ENCODE results near the gene RHBDL2.
A peak's percentile ranks its signal among the peaks of the same experiment; 100 is the strongest.
"Not testable (repeated sequence)": the region's sequence is repeated elsewhere in the genome, so short reads cannot be mapped to it uniquely, and the experiment has no call there.

Gene RHBDL2

DNA sequence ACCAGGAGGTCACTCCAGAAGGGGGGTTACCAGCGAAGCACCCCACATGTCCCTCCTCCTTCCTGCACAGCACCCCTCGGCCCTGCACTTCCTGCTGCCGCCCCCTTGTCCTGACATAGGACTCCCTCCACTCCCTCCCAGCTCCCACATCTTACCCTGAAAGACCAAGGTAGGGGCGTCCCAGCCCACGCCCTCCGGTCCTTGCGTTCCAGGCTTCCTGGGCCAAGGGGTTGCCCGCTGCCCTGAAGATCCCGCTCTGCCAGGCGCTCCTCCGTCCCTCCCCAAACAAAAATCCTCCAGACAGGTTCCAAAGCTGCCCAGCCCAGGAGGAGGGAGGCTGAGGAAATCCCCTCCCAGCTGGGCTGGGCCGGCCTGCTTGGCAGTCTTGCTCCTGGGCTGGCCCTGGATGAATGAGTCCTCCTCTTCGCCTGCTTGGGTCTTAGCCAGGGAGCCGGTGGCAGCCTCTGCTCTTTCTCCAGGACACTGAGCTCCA is at the start of gene RHBDL2:
Gene RHBDL2, minus strand, starts transcription at position 304 of the 493 bp plus-strand sequence. CDS start 22,618 bp downstream, outside the sequence.
- Mint-ChIP-seq H3K27ac (no peak within 1 kb of the TSS), H3K4me1 (no peaks in the 10 kb centered on the region), H3K4me3 (no peak within 1 kb of the TSS), H3K9me3 (no peaks in the 10 kb centered on the region), H3K36me3 (no peaks in the 10 kb centered on the region), H3K27me3 (peaks cover 43% of the 10 kb centered on the region)
- ATAC-seq, result peak; percentile 8

- peak within 1 kb of the TSS; percentile 91 for H3K27ac Mint-ChIP-seq
- ATAC-seq, result peak; percentile 99
- peaks cover 23% of the 10 kb centered on the region for H3K36me3 Mint-ChIP-seq
- peak within 1 kb of the TSS; percentile 83 for H3K4me3 Mint-ChIP-seq
- H3K9me3 Mint-ChIP-seq, result no peaks in the 10 kb centered on the region
- peaks cover 30% of the 10 kb centered on the region for H3K4me1 Mint-ChIP-seq
- no peaks in the 10 kb centered on the region for H3K27me3 Mint-ChIP-seq
Observed at GRCh38 chr1:38990738-38991637, 49.4 kb upstream of the RHBDL2 start, which contains the start of gene AKIRIN1. AKIRIN1 (plus strand) TSS chr1:38991276; CDS start chr1:38991381, 105 bp downstream.

- Mint-ChIP-seq H3K4me1 (peaks cover 26% of the 10 kb centered on the region), H3K36me3 (peaks cover 19% of the 10 kb centered on the region), H3K9me3 (no peaks in the 10 kb centered on the region), H3K4me3 (peak overlapping the region; percentile 83), H3K27ac (peak overlapping the region; percentile 91), H3K27me3 (no peaks in the 10 kb centered on the region)
- ATAC-seq, result no peak
Observed at GRCh38 chr1:38990386-38990737, 48.7 kb upstream of the RHBDL2 start.

DNA sequence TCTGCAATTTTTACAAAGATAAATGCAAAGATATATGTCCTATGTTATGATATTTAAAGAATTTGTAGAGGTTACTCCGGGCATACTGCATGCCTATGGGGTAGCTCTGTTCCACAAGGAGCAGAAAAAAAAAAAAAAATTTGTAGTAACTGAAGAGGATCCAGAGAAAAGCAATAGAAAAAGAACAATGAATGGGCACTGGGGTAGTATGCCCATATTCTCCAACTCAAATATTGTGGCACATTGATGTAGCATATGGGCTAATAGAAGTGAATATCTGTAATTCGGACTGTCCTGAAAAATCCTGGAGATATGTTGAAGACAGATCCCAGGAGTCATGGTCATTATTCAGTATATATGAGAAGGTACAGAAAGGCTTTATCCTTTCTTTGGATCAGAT is 48.3 kb upstream of the RHBDL2 start:
- peaks cover 15% of the 10 kb centered on the region for H3K36me3 Mint-ChIP-seq
- peak overlapping the region; percentile 91 for H3K27ac Mint-ChIP-seq
- peak overlapping the region; percentile 26 for H3K4me3 Mint-ChIP-seq
- ATAC-seq, result no peak
- H3K9me3 Mint-ChIP-seq, result no peaks in the 10 kb centered on the region
- H3K27me3 Mint-ChIP-seq, result no peaks in the 10 kb centered on the region
- peaks cover 22% of the 10 kb centered on the region for H3K4me1 Mint-ChIP-seq

DNA sequence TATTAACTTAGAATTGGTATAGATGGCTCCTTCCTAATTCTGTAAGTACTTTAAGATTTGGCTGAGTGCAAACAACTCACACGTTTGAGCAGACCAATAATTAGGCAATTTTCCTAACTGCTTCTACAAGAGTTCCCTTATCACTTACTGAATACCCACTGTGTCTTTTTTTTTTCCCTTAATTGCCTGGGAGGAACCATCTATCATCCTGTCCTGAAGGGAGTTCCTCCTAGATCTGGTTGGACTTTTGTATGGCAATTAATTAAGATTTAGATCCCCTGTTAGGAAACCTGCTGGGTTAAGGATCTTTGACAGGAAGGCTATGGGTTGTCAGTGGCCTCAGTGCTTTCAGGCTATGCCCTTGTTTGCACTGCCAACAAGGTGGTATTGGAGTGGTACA is 37.8 kb upstream of the RHBDL2 start:
- not testable (repeated sequence) for H3K4me3 Mint-ChIP-seq, H3K27ac Mint-ChIP-seq, H3K36me3 Mint-ChIP-seq, H3K4me1 Mint-ChIP-seq, ATAC-seq, H3K9me3 Mint-ChIP-seq, H3K27me3 Mint-ChIP-seq

DNA sequence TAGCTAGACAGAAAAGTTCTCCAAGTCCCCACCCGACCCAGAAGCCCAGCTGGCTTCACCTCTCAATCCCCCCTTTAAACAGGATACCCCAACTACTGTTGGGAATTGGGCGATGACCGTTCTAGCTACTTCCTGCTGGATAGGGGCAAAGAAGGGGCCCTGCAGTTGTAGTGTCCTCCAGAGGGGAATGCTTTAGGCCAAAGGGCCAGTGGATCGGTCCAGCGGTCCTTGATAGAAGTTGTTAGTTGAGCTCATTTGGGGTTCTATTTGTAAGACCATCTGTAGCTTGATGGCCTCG is 36.6 kb upstream of the RHBDL2 start:
- H3K4me1 Mint-ChIP-seq, H3K27me3 Mint-ChIP-seq, H3K27ac Mint-ChIP-seq, H3K36me3 Mint-ChIP-seq, H3K9me3 Mint-ChIP-seq, ATAC-seq, H3K4me3 Mint-ChIP-seq: not testable (repeated sequence)

- not testable (repeated sequence) for ATAC-seq, H3K36me3 Mint-ChIP-seq, H3K27ac Mint-ChIP-seq, H3K4me1 Mint-ChIP-seq, H3K4me3 Mint-ChIP-seq, H3K27me3 Mint-ChIP-seq, H3K9me3 Mint-ChIP-seq
Observed at GRCh38 chr1:38977399-38978244, 36.0 kb upstream of the RHBDL2 start.

- no peaks in the 10 kb centered on the region for H3K4me1 Mint-ChIP-seq
- H3K27me3 Mint-ChIP-seq, result no peaks in the 10 kb centered on the region
- H3K27ac Mint-ChIP-seq, result no peak overlapping the region
- H3K36me3 Mint-ChIP-seq, result no peaks in the 10 kb centered on the region
- H3K9me3 Mint-ChIP-seq, result peaks cover 4% of the 10 kb centered on the region
- ATAC-seq, result no peak
- H3K4me3 Mint-ChIP-seq, result no peak overlapping the region
Observed at GRCh38 chr1:38973659-38974437, 32.2 kb upstream of the RHBDL2 start.

- not testable (repeated sequence) for H3K36me3 Mint-ChIP-seq, H3K4me1 Mint-ChIP-seq, ATAC-seq, H3K27ac Mint-ChIP-seq, H3K27me3 Mint-ChIP-seq, H3K4me3 Mint-ChIP-seq, H3K9me3 Mint-ChIP-seq
Observed at GRCh38 chr1:38973145-38973544, 31.5 kb upstream of the RHBDL2 start.

- Mint-ChIP-seq H3K27me3 (no peaks in the 10 kb centered on the region), H3K4me1 (no peaks in the 10 kb centered on the region), H3K36me3 (no peaks in the 10 kb centered on the region), H3K4me3 (no peak overlapping the region), H3K9me3 (no peaks in the 10 kb centered on the region), H3K27ac (no peak overlapping the region)
- no peak for ATAC-seq
Observed at GRCh38 chr1:38964140-38964548, 22.5 kb upstream of the RHBDL2 start.

- no peaks in the 10 kb centered on the region for H3K9me3 Mint-ChIP-seq
- no peak overlapping the region for H3K27ac Mint-ChIP-seq
- ATAC-seq, result no peak
- H3K36me3 Mint-ChIP-seq, result no peaks in the 10 kb centered on the region
- no peaks in the 10 kb centered on the region for H3K4me1 Mint-ChIP-seq
- H3K4me3 Mint-ChIP-seq, result no peak overlapping the region
- no peaks in the 10 kb centered on the region for H3K27me3 Mint-ChIP-seq
Observed at GRCh38 chr1:38962560-38962959, 20.9 kb upstream of the RHBDL2 start.

DNA sequence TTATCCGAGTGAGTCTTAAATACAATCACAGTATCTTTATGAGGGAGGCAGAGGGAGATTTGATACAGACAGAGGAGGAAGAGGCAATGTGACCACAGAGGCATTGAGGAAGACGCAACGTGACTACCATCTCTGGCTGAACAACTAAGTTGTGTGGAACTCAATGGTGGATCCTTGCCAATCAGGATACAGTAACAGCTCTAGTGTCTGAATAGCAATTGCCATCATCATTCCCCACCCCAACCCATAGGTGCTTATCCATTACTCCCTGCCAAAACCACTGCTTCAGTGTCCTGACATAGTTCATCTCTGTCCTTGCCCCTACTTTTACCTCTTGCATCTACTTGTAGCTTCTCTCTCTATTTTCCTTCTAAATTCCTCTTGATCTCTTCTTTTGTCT is 20.5 kb upstream of the RHBDL2 start:
- Mint-ChIP-seq H3K9me3 (no peaks in the 10 kb centered on the region), H3K36me3 (no peaks in the 10 kb centered on the region), H3K4me3 (no peak overlapping the region), H3K27me3 (no peaks in the 10 kb centered on the region), H3K4me1 (no peaks in the 10 kb centered on the region), H3K27ac (no peak overlapping the region)
- no peak for ATAC-seq

- ATAC-seq, result no peak
- Mint-ChIP-seq H3K36me3 (no peaks in the 10 kb centered on the region), H3K27me3 (no peaks in the 10 kb centered on the region), H3K4me3 (no peak overlapping the region), H3K9me3 (no peaks in the 10 kb centered on the region), H3K4me1 (no peaks in the 10 kb centered on the region), H3K27ac (no peak overlapping the region)
Observed at GRCh38 chr1:38958967-38959366, 17.3 kb upstream of the RHBDL2 start.

- Mint-ChIP-seq H3K4me1 (no peaks in the 10 kb centered on the region), H3K9me3 (no peaks in the 10 kb centered on the region), H3K4me3 (no peak overlapping the region), H3K27ac (no peak overlapping the region), H3K36me3 (no peaks in the 10 kb centered on the region), H3K27me3 (no peaks in the 10 kb centered on the region)
- ATAC-seq, result no peak
Observed at GRCh38 chr1:38953433-38953860, 11.8 kb upstream of the RHBDL2 start.

DNA sequence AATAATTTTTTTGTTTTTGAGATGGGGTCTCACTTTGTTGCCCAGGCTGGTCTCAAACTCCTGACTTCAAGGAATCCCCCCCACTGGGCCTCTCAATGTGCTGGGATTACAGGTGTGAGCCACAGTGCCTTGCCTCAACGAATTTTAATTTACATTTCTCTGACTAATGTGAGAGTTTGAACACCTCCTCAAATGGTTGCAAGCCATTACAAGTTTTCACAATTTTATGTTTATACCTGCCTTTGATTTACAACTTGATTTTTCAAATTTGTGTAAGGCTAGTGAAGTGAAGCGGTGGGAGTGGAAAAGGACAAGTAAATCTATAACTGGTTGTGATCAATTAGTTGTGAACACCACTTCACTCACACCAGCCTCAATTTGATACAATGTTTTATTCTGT is 8.9 kb upstream of the RHBDL2 start:
- H3K9me3 Mint-ChIP-seq, result peaks cover 3% of the 10 kb centered on the region
- no peak for ATAC-seq
- H3K27ac Mint-ChIP-seq, result no peak overlapping the region
- no peaks in the 10 kb centered on the region for H3K36me3 Mint-ChIP-seq
- H3K4me3 Mint-ChIP-seq, result no peak overlapping the region
- peaks cover 15% of the 10 kb centered on the region for H3K27me3 Mint-ChIP-seq
- no peaks in the 10 kb centered on the region for H3K4me1 Mint-ChIP-seq
